ENCODE data around the gene ATN1. TPM values are rescaled to one million over a fixed set of nuclear protein-coding genes. Genes with fewer than 3 reads are reported as not detected.
A peak's percentile ranks its signal among the peaks of the same experiment; 100 is the strongest.

Gene ATN1
- total and polyA plus RNA-seq, 4 donors, result 3.6 to 12.6 (median 7.9) TPM

DNA sequence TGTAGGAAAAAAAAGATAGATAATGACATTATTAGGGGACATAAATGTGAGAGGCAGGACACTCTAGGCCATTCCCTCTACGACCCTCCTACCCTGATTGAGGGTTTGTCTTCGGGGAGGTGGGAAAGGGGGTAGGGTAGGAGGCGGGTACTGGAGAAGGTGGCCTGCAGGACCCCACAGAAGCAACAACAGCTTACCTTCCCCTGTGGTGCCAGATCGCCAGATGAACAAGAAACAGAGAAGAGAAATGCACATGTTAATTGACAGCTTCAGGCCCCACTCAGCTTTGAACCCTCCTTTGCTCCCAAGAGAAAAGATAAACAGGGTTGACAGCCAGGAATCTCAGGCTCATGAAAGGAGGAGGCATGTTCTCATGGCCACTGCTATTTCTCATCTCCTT is 38.0 kb downstream of the ATN1 start:
- H3K9ac ChIP-seq (ENCODE audit: low read depth in 1 of 2, low read length in 2 of 2), result no peak overlapping the region
- peak overlapping the region; percentile 62 to 74 for H3K27ac ChIP-seq (ENCODE audit: low read depth in 1 of 2, low read length in 2 of 2)
- H3K27me3 ChIP-seq (ENCODE audit: control insufficient read depth in 4 of 4, insufficient read depth in 4 of 4, low read length in 3 of 4), result no peaks in the 10 kb centered on the region
- H3K9me3 ChIP-seq (ENCODE audit: control insufficient read depth in 4 of 4, low read length in 3 of 4), result no peaks in the 10 kb centered on the region
- 81% methylated on average over 4 of the region's 4 CpGs for WGBS
- peaks cover 8 to 42% (median 24%) of the 10 kb centered on the region in 4 donors for H3K4me1 ChIP-seq (ENCODE audit: control insufficient read depth in 4 of 4, insufficient read depth in 4 of 4, low read length in 3 of 4)
- TF ChIP-seq JUND (IDR thresholded peaks at IDR 0.05), result no peak
- TF ChIP-seq EGR1 (IDR thresholded peaks at IDR 0.05; ENCODE audit: low read depth in 2 of 2), result no peak
- TF ChIP-seq GABPA (IDR thresholded peaks at IDR 0.05 in 1 of 2, conservative IDR thresholded peaks at IDR 0.05 in 1 of 2), result no peak
- TF ChIP-seq, protein P1, sequence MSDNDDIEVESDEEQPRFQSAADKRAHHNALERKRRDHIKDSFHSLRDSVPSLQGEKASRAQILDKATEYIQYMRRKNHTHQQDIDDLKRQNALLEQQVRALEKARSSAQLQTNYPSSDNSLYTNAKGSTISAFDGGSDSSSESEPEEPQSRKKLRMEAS (IDR thresholded peaks at IDR 0.05), result no peak
- H3K4me3 ChIP-seq (ENCODE audit: low read depth in 1 of 3, low read length in 3 of 3), result no peak overlapping the region
- DNase-seq (ENCODE audit: low spot score), result no peak
- H3K36me3 ChIP-seq (ENCODE audit: control insufficient read depth in 4 of 4, insufficient read depth in 3 of 4, low read depth in 1 of 4, low read length in 3 of 4), result peaks cover 13 to 34% (median 28%) of the 10 kb centered on the region in 4 donors

DNA sequence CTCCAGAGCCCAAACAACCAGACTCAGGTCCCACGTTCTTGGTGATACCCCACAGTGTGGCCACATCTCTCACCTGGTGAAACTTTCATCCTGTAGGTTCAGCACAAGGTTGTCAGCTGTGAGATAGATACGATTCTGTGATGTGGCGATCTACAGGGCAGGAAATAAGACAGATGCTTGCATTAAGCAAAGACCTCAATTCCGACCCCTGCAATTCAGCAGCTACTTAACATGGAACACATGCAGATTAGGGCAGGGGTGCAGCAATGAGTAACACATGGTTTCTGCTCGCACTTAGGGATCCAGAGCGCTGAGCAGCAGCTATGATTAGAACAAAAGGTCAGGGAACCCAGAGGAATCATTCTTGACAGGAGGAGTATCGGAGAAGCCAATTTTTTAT is 38.6 kb downstream of the ATN1 start:
- WGBS, result 85% methylated on average over 7 of the region's 7 CpGs
- H3K4me1 ChIP-seq (ENCODE audit: control insufficient read depth in 4 of 4, insufficient read depth in 4 of 4, low read length in 3 of 4), result peaks cover 6 to 36% (median 21%) of the 10 kb centered on the region in 4 donors
- no peak overlapping the region for H3K9ac ChIP-seq (ENCODE audit: low read depth in 1 of 2, low read length in 2 of 2)
- H3K36me3 ChIP-seq (ENCODE audit: control insufficient read depth in 4 of 4, insufficient read depth in 3 of 4, low read depth in 1 of 4, low read length in 3 of 4), result peaks cover 13 to 34% (median 28%) of the 10 kb centered on the region in 4 donors
- no peaks in the 10 kb centered on the region for H3K9me3 ChIP-seq (ENCODE audit: control insufficient read depth in 4 of 4, low read length in 3 of 4)
- H3K27me3 ChIP-seq (ENCODE audit: control insufficient read depth in 4 of 4, insufficient read depth in 4 of 4, low read length in 3 of 4), result no peaks in the 10 kb centered on the region
- DNase-seq (ENCODE audit: low spot score), result no peak
- no peak overlapping the region for H3K4me3 ChIP-seq (ENCODE audit: low read depth in 1 of 3, low read length in 3 of 3)
- H3K27ac ChIP-seq (ENCODE audit: low read depth in 1 of 2, low read length in 2 of 2), result no peak overlapping the region
- TF ChIP-seq RXRA (IDR thresholded peaks at IDR 0.05) (no peak), RAD21 (IDR thresholded peaks at IDR 0.05) (no peak), TAF1 (conservative IDR thresholded peaks at IDR 0.05) (no peak)
- TF ChIP-seq, protein P2, sequence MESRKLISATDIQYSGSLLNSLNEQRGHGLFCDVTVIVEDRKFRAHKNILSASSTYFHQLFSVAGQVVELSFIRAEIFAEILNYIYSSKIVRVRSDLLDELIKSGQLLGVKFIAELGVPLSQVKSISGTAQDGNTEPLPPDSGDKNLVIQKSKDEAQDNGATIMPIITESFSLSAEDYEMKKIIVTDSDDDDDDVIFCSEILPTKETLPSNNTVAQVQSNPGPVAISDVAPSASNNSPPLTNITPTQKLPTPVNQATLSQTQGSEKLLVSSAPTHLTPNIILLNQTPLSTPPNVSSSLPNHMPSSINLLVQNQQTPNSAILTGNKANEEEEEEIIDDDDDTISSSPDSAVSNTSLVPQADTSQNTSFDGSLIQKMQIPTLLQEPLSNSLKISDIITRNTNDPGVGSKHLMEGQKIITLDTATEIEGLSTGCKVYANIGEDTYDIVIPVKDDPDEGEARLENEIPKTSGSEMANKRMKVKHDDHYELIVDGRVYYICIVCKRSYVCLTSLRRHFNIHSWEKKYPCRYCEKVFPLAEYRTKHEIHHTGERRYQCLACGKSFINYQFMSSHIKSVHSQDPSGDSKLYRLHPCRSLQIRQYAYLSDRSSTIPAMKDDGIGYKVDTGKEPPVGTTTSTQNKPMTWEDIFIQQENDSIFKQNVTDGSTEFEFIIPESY (IDR thresholded peaks at IDR 0.05), result no peak
- TF ChIP-seq, protein P1 (IDR thresholded peaks at IDR 0.05), result no peak

DNA sequence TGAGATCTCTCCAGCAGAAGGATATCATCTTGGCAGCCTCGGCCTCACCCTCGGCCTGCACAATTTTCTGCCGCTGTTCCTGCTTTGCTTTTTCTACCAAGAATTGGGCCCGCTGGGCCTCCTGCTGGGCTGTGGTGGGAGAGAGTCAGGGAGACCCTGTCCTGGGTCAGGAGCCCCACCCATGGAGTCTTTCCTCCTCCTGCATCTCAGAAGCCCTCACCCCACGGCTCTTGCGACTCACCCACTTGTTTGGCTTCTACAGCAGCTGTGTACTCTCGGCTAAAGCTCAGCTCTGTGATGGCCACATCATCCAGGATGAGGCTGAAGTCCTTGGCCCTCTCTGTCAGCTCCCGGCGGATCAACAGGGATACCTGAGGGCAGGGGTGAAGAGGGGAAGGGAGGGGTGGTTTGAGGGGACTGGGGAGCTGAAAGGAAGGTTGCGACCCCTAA is 39.9 kb downstream of the ATN1 start:
- H3K4me1 ChIP-seq (ENCODE audit: control insufficient read depth in 4 of 4, insufficient read depth in 4 of 4, low read length in 3 of 4), result peaks cover 0 to 29% (median 24%) of the 10 kb centered on the region in 4 donors
- H3K9ac ChIP-seq (ENCODE audit: low read depth in 1 of 2, low read length in 2 of 2), result no peak overlapping the region
- TF ChIP-seq, protein P2 (IDR thresholded peaks at IDR 0.05), result no peak
- TF ChIP-seq, protein P3, sequence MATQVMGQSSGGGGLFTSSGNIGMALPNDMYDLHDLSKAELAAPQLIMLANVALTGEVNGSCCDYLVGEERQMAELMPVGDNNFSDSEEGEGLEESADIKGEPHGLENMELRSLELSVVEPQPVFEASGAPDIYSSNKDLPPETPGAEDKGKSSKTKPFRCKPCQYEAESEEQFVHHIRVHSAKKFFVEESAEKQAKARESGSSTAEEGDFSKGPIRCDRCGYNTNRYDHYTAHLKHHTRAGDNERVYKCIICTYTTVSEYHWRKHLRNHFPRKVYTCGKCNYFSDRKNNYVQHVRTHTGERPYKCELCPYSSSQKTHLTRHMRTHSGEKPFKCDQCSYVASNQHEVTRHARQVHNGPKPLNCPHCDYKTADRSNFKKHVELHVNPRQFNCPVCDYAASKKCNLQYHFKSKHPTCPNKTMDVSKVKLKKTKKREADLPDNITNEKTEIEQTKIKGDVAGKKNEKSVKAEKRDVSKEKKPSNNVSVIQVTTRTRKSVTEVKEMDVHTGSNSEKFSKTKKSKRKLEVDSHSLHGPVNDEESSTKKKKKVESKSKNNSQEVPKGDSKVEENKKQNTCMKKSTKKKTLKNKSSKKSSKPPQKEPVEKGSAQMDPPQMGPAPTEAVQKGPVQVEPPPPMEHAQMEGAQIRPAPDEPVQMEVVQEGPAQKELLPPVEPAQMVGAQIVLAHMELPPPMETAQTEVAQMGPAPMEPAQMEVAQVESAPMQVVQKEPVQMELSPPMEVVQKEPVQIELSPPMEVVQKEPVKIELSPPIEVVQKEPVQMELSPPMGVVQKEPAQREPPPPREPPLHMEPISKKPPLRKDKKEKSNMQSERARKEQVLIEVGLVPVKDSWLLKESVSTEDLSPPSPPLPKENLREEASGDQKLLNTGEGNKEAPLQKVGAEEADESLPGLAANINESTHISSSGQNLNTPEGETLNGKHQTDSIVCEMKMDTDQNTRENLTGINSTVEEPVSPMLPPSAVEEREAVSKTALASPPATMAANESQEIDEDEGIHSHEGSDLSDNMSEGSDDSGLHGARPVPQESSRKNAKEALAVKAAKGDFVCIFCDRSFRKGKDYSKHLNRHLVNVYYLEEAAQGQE (IDR thresholded peaks at IDR 0.05), result no peak
- no peak for TF ChIP-seq NR2F2 (IDR thresholded peaks at IDR 0.05)
- TF ChIP-seq GABPA (IDR thresholded peaks at IDR 0.05 in 1 of 2, conservative IDR thresholded peaks at IDR 0.05 in 1 of 2), result no peak
- TF ChIP-seq, protein P1 (IDR thresholded peaks at IDR 0.05), result no peak
- no peak for TF ChIP-seq RXRA (IDR thresholded peaks at IDR 0.05)
- TF ChIP-seq FOXA1 (IDR thresholded peaks at IDR 0.05), result no peak
- TF ChIP-seq, protein P4, sequence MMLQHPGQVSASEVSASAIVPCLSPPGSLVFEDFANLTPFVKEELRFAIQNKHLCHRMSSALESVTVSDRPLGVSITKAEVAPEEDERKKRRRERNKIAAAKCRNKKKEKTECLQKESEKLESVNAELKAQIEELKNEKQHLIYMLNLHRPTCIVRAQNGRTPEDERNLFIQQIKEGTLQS (IDR thresholded peaks at IDR 0.05), result no peak
- TF ChIP-seq, protein P5, sequence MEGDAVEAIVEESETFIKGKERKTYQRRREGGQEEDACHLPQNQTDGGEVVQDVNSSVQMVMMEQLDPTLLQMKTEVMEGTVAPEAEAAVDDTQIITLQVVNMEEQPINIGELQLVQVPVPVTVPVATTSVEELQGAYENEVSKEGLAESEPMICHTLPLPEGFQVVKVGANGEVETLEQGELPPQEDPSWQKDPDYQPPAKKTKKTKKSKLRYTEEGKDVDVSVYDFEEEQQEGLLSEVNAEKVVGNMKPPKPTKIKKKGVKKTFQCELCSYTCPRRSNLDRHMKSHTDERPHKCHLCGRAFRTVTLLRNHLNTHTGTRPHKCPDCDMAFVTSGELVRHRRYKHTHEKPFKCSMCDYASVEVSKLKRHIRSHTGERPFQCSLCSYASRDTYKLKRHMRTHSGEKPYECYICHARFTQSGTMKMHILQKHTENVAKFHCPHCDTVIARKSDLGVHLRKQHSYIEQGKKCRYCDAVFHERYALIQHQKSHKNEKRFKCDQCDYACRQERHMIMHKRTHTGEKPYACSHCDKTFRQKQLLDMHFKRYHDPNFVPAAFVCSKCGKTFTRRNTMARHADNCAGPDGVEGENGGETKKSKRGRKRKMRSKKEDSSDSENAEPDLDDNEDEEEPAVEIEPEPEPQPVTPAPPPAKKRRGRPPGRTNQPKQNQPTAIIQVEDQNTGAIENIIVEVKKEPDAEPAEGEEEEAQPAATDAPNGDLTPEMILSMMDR (IDR thresholded peaks at IDR 0.05; ENCODE audit: low read depth, low read length, missing input control), result no peak
- TF ChIP-seq SP1 (IDR thresholded peaks at IDR 0.05), result no peak
- no peaks in the 10 kb centered on the region for H3K9me3 ChIP-seq (ENCODE audit: control insufficient read depth in 4 of 4, low read length in 3 of 4)
- no peaks in the 10 kb centered on the region for H3K27me3 ChIP-seq (ENCODE audit: control insufficient read depth in 4 of 4, insufficient read depth in 4 of 4, low read length in 3 of 4)
- H3K36me3 ChIP-seq (ENCODE audit: control insufficient read depth in 4 of 4, insufficient read depth in 3 of 4, low read depth in 1 of 4, low read length in 3 of 4), result peaks cover 13 to 34% (median 28%) of the 10 kb centered on the region in 4 donors
- H3K27ac ChIP-seq (ENCODE audit: low read depth in 1 of 2, low read length in 2 of 2), result peak overlapping the region in 1 of 2 donors; percentile 30
- WGBS, result 81% methylated on average over 10 of the region's 10 CpGs
- DNase-seq (ENCODE audit: low spot score), result no peak
- no peak overlapping the region for H3K4me3 ChIP-seq (ENCODE audit: low read depth in 1 of 3, low read length in 3 of 3)
